Right forelimb (tissue), 1 donor: ENCODE measurements around the gene PSMD7.

Source experiments
- DNase-seq: peaks from one replicate; pipeline ENCODE4 v3.0.0-alpha.2; 2018

The PSMD7 gene

DNA sequence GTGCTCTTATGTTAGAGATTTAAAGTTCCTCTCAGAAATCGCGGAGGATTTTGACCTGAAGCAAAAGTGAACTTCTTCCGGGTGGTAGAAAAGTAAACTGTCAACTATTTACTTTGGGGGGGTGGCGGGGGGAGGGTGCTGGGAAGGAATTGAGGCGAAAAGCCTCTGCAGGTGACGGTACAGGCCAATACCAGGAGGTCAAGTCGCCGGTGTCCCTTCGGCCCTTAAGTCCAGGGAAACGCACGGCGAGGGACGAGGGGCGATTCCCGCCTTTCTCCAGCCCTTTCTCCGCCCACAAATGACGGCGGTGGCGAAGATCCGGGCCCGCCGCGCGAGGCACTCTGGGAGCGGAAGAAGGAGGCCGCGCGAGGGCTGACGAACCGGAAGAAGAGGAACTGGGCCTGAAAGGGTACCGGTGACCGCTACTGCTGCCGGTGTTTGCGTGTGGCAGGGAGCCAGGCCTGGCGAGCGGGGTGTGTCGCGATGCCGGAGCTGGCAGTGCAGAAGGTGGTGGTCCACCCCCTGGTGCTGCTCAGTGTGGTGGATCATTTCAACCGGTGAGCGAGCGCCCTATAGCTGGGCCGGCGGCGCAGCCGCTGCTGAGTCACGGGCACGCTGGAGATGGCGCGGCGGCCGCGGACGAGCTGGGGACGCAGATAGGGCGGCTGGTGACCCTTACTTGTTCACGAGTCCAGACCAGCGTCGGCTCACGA is at the start of gene PSMD7:
PSMD7 (plus strand) TSS at position 383 of the 713 bp plus-strand sequence; CDS start at position 484, 101 bp downstream.
- peak; percentile 94 for DNase-seq

DNA sequence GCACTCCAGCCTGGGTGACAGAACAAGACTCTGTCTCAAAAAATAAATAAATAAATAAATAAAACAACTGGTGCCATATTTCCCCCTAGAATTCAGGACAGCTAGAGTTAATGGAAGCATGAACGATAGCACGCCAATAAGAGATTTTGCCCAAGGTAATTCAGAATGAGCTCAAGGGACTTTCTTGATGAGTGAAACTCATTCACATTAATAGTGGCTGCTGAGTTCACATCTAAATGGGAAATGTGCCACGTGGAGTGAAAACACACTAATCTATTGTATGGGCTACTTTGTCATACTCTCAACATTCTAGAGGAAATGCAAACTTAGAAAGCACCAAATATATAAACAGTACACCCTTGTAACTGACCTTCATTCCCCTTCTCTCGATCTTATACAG is 47.4 kb upstream of the PSMD7 start:
- no peak for DNase-seq

DNA sequence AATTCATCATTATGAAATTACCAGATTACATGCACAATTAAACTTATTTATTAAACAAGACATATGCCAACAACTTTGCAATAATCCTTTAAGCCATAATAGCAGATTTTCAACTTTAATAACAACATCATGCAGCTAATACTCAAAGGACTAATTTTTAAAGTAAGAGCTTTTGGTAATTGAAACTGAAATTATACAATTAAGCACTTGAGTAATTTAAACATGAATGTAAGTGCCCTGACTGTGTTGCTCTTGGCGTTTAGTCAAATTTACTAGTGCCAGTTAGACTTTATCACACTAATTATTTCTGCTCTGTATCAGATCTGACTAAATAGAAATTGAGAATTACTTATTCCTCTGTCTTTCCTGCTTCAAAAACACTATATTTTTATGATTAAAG is 46.8 kb upstream of the PSMD7 start:
- no peak for DNase-seq

DNA sequence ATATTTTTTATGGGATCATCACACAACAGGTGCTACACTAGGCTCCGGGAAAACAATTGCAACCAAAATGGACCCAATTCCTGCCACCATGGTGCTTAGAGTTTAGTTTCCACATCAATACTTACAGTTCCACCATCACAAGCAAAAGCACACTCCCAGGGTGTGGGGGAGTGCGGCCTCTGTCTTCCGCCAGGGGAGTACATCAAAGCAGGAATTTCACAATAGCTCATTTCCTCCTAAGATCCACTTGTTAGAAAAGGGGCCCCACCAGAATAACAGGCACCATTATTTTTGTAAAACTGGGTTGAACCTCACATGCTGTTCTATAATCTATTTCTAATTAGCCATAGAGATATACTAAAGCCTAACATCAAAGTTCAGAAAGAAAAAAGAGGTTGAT is 44.3 kb upstream of the PSMD7 start:
- DNase-seq: no peak

DNA sequence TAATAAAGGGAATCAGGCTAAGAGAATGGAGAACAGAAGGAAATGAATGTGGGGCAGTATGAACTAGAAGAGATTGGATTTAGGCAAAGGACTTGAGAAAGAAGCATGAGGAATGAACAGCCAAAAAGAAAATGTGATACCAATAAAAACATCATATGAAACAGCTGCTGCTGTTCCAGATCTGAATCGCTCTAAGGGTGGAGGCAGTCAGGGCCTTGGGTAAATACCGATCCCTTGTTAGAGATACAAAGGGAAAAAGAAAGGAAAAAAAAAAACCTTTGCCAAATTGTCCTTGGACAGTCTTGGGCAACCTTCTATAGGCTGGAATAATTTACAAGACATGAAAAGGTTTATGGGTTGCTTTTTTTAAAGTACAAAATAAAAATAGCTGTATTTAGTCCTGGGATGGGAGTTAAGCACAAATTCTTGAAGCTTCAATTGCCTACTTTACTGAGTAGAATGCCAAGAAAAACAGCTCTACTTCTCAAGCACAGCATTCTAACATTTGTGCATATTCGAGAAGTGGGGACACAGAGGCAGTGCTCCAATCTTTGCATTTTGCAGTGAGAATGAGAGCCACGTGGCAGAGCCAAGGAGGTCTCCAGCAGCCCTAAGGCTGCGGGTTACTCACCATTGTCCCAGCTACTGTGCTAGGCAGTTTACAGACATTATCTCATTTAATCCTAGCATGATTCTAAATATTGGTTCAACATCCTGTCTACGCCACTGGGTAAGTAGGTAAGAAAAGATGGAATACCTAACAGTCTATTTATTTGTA is 43.3 kb upstream of the PSMD7 start:
- no peak for DNase-seq

DNA sequence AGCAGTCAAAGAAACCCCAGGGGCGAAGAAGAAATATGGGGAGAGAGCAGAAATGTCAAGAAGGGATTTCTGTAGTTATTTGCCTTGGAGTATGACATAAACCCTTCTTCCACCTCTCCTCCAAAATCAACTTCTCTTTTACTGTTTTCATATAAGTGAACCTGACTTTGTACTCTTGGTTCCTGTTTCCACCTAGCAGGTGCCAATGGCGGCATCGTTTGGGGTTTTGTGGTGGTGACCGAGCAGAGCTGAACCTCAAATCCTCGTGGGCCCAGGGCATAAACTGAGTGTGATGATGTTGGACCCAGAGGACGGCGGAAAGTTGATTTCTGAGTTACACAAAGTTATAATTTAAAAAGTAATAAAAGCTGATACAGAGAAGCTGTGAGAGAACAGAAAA is 39.6 kb upstream of the PSMD7 start:
- DNase-seq: no peak

DNA sequence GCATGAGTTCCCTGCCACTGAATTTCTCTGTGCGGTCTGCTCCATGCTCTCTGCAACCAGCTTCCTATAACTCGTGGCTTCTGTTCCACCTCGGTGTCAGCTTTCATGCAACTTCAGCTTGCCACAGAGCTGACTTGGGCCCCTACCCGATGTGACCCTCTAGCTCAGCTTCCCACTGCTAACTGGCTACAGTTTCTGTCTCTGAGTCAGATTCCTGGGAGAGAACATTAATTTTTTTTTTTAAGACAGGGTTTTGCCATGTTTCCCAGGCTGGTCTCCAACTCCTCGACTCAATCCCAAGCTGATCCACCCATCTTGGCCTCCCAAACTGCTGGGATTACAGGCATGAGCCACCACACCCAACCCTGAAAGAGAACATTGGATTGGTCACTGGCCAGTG is 35.5 kb upstream of the PSMD7 start:
- peak; percentile 46 for DNase-seq

DNA sequence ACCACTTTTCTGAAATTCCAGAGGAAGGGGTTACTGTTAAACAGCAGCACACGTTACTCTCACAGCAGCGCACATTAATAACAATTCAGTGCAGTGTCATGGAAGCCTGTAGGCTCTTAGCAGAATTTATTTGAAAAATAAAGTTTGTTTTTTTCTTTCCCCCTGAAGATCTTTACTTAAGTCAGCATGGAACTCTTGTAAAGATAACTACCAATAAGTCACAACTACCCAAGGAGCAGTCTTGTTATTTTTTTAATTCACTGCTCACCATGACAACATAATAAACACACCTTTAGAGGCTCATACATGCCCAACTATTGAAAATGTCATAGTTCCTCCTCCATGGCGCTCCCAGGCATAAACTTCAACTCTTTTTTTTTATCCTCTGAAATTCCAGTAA is 31.8 kb upstream of the PSMD7 start:
- no peak for DNase-seq

DNA sequence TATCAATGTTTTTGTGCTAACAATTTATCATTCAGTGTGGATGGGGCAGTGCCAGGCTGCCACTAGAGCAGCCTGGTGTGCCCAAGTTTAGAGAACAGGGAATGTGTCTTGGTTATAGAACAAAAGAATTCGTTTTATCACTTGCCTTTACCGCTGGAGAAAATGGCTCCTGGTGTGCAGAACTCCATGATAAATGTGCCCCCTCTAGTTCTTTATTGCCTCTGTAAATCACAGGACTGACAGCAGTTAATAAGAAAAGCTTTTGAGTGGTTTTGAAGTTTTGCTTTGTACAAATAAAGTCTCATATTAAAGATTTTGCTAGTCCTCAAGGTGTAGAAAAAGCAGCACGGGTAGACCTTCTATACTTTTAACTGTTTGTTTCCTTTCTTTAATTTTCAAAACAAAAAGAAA is 28.2 kb upstream of the PSMD7 start:
- no peak for DNase-seq

DNA sequence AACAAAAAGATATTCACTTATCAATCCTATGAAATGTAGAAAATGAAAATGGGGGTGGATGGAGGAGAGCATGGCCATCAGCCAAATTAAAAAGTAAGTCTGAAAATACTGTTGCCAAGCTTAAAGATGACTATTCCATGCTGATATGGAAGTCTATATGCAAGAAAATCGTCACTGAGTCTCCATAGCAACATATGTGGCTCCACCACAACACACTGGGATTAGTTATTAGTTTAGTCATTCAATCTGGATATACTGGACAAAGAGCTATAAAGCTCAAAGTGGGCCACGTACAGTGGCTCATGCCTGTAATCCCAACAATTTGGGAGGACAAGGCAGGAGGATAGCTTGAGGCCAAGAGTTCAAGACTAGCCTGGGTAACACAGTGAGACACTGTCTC is 24.7 kb upstream of the PSMD7 start:
- DNase-seq: no peak

DNA sequence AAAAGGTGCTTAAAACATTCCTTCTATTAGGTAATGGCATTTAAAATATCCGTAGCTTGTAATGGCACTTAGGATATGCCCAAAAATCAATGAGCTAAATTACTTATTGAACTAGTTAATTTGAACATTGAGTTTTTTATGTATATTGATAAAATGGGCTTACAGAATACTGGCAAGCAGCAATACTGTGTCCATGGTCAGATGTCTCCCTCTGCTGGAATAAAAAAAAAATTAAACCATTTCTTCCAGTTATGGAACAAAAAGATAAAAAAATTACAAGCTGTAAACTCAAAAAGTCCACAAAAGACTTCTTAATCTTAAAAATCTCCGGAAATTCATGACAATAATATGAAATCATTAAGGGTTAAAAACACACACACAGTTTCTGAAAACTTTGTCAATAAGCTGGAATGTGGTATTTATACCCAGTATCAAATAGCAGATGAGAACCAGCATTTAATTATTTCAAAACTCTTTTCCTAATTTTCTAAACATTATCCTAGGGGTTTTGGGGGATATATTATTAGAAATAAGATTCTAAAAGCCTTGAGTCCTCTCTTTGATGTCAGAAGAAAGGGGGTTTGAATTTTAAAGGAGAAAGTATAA is 21.5 kb upstream of the PSMD7 start:
- no peak for DNase-seq

DNA sequence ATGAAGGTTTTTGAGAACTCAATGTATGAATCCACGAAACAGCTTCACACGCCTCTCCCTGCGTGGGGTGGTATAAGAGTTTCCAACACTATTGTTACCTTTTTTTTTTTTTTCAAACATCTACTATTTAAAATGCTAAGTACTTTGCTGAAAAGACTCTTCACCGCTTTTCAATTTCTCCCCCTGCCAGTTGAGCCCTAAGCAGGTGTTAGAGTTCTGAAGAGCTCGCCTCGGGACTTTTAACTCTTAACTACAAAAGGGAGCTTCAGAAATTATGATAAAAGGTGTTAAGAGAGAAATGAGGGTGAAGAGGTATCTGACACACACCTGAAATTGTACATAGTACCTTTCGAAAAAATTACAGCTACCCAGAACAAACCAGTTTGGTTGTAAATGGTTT is 20.9 kb upstream of the PSMD7 start:
- DNase-seq: no peak

DNA sequence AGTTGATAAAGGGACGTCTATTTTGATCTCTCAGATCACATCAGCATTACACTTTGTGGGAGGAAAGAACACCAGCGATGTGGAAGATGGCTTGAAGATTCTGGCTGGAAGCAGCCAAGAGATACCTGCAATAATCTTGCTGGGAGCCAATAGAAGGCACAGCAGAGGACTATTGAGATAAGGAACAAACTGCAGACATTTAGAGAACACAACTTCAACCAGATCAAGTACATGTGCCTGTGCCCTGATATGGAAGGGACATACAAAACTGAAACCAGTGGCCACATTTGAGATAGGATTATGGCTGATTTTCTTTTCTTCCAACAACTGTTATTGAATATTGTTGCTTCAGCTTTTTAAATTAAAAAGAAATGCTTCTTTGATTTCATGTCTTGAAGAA is 18.6 kb upstream of the PSMD7 start:
- no peak for DNase-seq

DNA sequence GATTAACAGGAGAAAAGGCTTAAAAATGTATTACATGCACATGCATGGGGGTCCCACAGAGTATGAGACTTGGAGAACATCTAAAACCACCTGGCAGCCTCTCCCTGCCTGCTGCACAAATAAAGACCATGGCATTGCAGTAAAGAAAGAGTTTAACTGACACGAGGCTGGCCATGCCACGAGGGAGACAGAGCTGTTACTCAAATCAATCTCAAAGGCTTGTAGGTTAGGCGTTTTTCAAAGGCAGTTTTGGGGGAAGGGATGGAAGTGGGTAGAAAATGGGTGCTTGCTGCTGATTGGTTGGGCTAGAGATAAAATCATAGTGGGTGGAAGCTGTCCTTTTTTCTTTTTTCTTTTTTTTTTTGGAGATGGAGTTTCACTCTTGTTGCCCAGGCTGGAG is 17.3 kb upstream of the PSMD7 start:
- no peak for DNase-seq

DNA sequence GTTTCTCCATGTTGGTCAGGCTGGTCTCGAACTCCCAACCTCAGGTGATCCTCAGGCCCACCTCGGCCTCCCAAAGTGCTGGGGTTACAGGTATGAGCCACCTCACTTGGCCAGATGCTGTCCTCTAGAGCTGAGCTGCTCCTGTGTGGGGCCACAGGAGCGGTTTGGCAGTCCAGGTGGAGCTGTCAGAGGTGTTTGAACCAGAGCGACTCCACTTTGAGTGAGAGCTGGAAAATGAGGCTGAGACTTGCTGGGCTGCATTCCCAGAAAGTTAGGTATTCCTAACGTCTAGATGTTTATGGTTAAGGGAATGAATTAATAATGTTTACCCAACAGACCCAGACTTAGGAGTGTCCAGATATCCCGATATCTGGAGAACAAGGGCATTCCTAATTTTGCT is 16.8 kb upstream of the PSMD7 start:
- DNase-seq: no peak

DNA sequence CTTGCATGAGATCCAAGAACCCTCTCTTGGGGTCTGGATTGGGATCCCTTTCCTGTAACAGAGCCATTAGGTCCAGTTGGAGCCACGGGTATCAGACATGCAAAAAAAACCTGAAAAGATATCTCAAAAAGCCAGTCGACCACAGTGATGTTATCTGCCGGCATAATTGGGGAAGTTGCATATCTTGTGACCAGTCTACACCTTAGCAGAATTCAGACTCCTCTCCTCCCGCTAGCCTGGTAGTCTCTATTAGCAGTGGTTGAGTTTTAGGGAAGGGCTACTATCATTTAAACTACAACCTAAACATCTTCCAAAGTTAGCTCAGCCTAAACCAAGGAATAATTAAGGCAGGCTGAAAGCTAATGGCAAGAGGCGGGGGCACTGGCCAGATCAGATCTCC is 16.2 kb upstream of the PSMD7 start:
- DNase-seq: no peak

DNA sequence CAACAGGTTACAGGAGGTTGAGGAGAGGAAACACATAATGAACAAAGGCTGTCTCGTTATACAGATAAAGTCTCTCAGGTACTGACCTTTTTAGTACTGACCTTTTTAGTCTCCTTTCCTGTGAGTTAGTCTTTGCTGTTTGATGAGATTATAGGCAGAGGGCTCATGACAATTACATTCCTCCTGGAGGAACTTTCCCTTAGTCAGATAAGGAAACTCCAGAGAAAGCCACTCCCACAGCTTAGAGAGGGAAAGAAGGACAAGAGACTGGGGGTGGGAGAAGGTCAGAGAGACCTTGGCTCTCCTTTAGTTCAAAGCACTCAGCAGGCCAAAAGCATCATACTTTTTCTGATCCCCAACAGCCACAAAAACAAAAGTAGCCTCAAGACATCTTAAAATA is 15.3 kb upstream of the PSMD7 start:
- DNase-seq: no peak

DNA sequence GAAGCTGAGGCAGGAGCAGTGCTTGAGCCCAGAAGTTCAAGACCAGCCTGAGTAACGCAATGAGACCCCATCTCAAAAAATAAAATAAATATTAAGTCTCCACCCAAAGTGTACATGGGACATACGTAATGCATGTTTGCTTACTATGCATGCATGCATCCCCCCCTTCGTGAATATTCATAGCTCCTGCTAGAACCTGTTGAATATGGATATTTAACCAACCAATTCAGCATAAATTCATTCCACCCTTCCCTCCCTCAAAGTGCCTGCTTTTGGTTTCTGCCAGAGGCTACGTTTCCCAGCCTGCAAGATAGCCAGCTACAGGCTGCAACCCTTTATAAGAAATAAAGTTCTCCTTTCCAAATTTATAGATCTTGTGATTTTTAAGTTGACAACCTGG is 12.9 kb upstream of the PSMD7 start:
- DNase-seq: no peak

DNA sequence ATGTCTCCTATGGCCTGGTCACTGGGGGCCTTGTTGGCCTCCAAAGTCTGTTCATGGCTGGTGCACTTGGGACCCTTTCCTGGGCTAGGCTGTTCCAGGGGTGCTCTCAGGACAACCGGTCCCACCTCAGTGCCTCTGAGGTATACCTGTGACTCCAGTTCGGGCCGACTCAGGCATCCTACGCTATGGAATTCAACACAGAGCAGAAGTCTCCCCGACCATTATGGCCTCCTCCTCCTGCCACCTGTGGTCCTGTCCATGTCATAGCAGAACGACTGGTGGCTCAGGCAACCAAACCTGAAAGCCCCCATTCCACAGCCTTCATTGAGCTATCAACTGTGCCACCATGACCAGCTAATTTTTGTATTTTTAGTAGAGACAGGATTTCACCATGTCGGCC is 8.5 kb upstream of the PSMD7 start:
- no peak for DNase-seq

DNA sequence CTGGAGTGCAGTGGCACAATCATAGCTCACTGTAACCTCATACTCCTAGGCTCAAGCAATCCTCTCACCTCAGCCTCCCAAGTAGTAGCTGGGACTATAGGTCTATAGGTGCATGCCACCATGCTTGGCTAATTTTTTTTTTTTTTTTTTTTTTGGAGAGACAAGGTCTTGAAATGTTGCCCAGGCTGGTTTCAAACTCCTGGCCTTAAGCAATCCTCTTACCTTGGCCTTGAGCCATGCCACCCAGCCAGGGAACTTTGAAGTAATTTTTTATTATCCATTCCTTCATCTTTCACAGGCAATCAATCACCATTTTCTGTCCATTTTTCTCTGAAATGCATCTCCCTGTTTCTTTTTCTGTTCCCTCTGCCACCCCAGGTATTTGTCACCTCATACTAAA is 6.3 kb upstream of the PSMD7 start:
- DNase-seq: no peak

DNA sequence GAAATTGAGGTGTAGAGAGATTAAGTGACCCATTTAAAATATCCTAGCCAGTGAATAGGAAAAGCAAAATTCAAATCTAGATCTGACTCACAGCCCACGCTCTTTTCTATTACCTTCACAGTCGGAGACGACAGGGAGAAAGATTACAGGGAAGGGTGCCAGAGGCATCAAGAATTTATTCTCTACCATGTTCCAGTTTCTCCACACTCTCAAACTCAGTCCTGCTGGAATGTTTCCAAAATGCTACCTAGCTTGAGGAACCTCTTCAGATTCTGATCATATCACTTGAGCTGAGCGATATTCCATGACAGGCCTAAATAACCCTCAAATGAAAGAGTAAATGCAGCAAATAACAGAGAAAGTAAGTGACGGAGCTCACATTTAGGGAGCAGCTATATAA is 5.4 kb upstream of the PSMD7 start:
- DNase-seq: no peak

DNA sequence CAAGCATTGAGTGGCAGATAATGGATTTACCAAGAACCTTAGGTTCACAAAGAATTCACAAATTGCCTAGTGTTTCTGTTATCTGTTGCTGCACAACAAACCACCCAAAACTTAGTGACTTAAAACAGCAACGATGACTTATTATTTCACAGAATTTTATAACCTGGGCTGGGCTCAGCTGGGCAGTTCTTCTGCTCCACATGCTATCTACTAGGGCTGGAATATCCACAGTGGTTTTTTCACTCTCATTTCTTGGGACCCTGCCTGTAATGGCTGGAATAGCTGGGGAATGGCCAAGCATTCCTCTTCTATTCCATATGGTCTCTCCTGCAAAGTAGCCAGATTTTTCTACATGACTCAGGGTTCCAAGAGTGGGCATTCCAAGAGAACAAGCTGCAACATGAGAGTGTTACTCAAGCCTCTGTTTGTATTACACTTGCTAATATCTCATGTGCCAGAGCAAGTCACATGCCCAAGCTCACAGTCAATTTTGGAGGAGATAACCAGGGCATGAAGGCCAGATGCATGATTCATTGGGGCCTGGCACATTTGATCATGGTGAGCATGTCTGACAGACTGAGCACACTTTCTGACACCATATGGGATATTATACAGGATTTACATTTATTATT is 4.9 kb upstream of the PSMD7 start:
- DNase-seq: no peak

DNA sequence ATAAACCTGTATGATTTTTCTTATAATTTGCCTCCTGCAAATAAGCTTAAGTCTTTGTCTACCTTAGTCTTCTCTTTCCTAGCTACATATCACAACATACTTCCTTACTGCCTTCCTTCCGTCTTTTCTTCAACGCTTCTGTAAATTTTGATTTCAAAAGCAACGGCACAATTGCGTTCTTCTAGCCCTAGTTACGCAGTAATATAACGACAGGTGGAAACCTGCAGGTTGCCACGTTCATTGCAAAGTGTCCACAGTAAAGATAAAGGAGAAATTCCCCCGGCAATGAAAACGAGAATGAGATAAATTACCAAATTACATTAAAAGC is 546 bp upstream of the PSMD7 start:
- DNase-seq: peak; percentile 47

DNA sequence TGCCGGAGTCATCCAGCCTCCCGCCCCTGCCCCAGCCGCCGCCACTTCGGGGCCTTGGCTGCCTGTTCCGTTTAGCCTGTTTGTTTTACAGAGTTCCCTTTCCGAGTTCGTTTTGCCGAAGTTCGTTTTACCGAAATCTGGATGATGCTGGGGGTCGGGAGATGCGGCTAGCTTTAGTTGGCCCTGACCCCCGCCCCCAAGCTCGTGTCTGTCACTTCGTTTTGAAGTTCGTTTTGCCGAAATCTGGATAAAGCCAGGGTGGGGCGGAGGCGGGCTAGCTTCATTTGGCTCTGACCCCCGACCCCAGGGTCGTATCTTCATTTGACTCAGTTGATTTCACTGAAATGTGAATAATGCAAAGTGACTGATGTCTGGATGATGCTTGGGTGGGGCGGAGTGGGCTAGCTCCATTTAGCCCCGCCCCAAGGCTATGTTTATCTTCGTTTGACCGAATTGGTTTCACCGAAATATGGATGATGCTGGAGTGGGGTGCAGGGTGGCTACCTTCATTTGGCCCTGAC is 591 bp downstream of the PSMD7 start:
- no peak for DNase-seq
